SK-N-SH (cell line): Measurements from ENCODE around the gene DNAH6.

Source experiments
- CTCF ChIP-seq: fragments of 200-600 bp; sonication (generic); IDR thresholded peaks from 2 replicates; pipeline ENCODE4 v1.6.1; 2017; ENCODE audit warnings: antibody characterized with exemption, mild to moderate bottlenecking, moderate library complexity
- EP300 ChIP-seq, 2 experiments: IDR thresholded peaks; 2 replicates each; pipeline versions ENCODE4 v1.4.0 to v1.6.1; 2012; ENCODE audit warnings: borderline replicate concordance in 1 of 2, low read depth in 1 of 2, low read length in 1 of 2
- EZH2phosphoT487 ChIP-seq: fragments of 200-600 bp; sonication (generic); IDR thresholded peaks from 2 replicates; pipeline ENCODE4 v1.6.1; 2017; ENCODE audit warnings: low read depth, mixed run types, mild to moderate bottlenecking, antibody characterized with exemption, moderate library complexity, borderline replicate concordance
- GABPA ChIP-seq: IDR thresholded peaks from 2 replicates; pipeline ENCODE4 v1.4.0; 2012; ENCODE audit warnings: low read depth, mild to moderate bottlenecking
- MAX ChIP-seq: IDR thresholded peaks from 2 replicates; pipeline ENCODE4 v1.4.0; 2012; ENCODE audit warnings: low read depth
- MXI1 ChIP-seq: IDR thresholded peaks from 2 replicates; pipeline ENCODE4 v1.6.1; 2012; ENCODE audit warnings: mild to moderate bottlenecking, low read depth, low read length, improper control_type of control experiment
- POLR2AphosphoS5 ChIP-seq: IDR thresholded peaks from 2 replicates; pipeline ENCODE4 v1.6.1; 2012; ENCODE audit warnings: low read depth, low read length
- REST ChIP-seq: IDR thresholded peaks from 2 replicates; pipeline ENCODE4 v1.6.1; 2012; ENCODE audit warnings: mild to moderate bottlenecking, low read depth, low read length, moderate library complexity
- SIN3A ChIP-seq: IDR thresholded peaks from 2 replicates; pipeline ENCODE4 v1.6.1; 2012; ENCODE audit warnings: low read depth, mild to moderate bottlenecking, low read length, moderate library complexity, borderline replicate concordance
- SMC3 ChIP-seq: IDR thresholded peaks from 2 replicates; pipeline ENCODE4 v1.6.1; 2012; ENCODE audit warnings: low read depth, low read length, improper control_type of control experiment
- TAF1 ChIP-seq: IDR thresholded peaks from 2 replicates; pipeline ENCODE4 v1.6.1; 2012; ENCODE audit warnings: low read depth, mild to moderate bottlenecking, low read length, moderate library complexity, borderline replicate concordance
- TCF12 ChIP-seq: IDR thresholded peaks from 2 replicates; pipeline ENCODE4 v1.4.0; 2012
- TEAD4 ChIP-seq: IDR thresholded peaks from 2 replicates; pipeline ENCODE4 v1.4.0; 2012; ENCODE audit warnings: mild to moderate bottlenecking, borderline replicate concordance; ENCODE audit not compliant: insufficient read depth
- USF2 ChIP-seq: fragments of 150-350 bp; IDR thresholded peaks from 2 replicates; pipeline ENCODE4 v1.6.1; 2017; ENCODE audit warnings: antibody characterized with exemption, low read length, low read depth, borderline replicate concordance

GRCh38 chr2:84782717-84783442 is 266.6 kb downstream of the DNAH6 start:
- TF ChIP-seq MXI1 (no peak), CTCF (no peak), GABPA (no peak), SMC3 (no peak), USF2 (no peak), EZH2phosphoT487 (no peak), SIN3A (no peak), MAX (no peak), TEAD4 (no peak), POLR2AphosphoS5 (no peak), REST (no peak), TCF12 (no peak), TAF1 (no peak), EP300 (IDR thresholded peaks at IDR 0.05; ENCODE audit: borderline replicate concordance in 1 of 2, low read depth in 1 of 2, low read length in 1 of 2) (no peak)
